ENCODE data around the gene DGCR6L.
A peak's percentile ranks its signal among the peaks of the same experiment; 100 is the strongest.
"Not testable (repeated sequence)": the region's sequence is repeated elsewhere in the genome, so short reads cannot be mapped to it uniquely, and the experiment has no call there.

The DGCR6L gene

GRCh38 chr22:20308806-20309650, 10.8 kb downstream of the DGCR6L start:
- peak; percentile 3 for DNase-seq

GRCh38 chr22:20307448-20308447, 12.1 kb downstream of the DGCR6L start:
- DNase-seq, result peak; percentile 2

GRCh38 chr22:20306646-20307447, 13.0 kb downstream of the DGCR6L start:
- not testable (repeated sequence) for DNase-seq

GRCh38 chr22:20305894-20306645, 13.8 kb downstream of the DGCR6L start:
- DNase-seq, result no peak

GRCh38 chr22:20305230-20305893, 14.5 kb downstream of the DGCR6L start:
- not testable (repeated sequence) for DNase-seq

DNA sequence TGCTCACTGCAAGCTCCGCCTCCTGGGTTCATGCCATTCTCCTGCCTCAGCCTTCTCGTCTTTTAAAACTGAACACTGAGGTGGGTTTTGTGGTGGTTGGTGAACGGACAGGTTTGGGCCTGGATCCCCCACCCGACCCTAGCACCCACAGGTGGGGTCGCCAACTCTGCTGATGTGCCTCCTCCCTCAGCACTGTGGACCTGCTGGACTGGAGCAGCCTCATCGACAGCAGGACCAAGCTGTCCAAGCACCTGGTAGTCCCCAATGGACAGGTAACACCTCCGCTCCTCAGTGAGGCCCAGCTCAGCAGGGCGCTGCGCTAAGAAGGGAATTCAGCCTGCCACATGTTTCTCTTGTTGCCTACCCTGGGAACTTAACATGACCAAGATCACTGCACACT, 15.2 kb downstream of the DGCR6L start:
- no peak for DNase-seq

DNA sequence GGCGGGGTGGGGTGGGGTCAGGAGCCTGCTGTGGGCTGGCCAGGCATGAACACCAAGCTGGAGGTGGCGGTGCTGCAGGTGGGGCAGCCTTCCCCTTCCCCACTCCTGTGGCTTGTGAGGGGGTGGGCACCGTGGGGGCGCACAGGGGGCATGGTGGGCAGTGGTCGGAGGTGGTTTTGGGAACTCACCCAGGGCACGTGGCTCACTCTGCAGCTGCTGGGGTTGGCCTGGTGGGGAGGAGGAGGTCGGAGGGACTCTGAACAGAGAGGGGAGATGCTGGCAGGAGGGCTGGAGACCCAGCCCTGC, 16.7 kb downstream of the DGCR6L start:
- not testable (repeated sequence) for DNase-seq

- DNase-seq, result no peak
These were observed 17.2 kb downstream of the DGCR6L start for GRCh38 chr22:20302438-20303228.

DNA sequence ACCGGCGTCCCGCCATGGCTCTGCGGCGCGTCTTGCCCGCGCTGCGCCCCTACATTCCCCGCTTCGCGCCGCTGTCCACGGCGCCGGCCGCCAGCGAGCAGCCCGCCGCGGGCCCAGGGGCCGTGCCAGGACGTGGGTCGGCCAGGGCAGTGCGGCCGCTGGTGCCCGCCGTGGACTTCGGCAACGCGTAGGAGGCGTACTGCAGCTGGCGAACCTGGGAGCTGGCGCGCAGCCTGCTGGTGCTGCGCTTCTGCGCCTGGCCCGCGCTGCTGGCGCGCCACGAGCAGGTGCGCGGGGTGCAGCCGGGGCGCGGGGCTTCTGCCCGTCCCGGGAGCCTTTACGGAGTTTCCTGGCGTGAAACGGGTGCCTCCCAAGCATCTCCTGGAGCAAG, 20.1 kb downstream of the DGCR6L start:
- no peak for DNase-seq

DNA sequence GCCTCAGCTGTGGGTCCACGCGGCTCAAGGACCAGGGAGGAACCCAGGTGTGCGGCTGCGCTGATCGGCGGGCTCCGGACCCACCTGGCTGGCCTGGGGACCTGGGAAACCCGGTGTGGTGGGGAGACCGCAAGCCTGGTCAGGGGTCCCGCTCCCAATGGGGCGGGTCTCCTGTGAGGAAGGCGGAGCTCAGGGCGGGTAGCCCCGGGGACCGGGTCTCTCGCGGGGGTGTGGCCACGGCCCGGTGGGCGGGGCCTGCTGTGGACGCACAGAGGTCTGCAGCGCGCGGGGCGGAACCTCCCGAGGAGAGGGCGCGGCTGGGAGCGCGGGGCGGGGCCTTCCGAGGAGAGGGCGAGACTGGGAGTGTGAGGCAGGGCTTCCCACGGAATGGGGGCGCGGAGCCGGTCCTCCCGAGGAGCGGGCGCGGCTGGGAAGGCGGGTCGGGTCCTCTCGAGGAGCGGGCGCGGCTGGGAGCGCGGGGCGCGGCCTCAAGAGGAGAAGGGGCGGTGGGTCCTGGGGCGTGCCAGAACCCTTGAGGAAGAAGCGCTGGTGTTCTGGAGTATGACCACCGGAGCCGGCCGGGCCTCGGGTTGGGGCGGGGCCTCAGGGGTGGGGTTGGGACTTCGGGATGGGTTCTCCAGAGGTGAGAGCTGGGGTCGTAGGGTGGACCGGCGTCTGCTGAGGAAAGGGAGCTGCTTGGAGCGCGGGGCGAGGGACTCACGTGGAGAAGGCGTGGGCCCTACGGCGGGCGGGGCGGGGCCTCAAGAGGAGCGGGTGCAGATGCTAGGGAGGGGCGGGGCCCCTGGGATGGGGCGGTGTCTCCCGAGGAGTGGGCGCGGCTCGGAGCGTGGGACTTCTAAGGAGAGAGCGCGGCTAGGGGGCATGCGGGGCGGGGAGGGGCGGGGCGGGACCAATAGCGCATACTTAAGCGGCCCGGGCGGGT, 20.8 kb downstream of the DGCR6L start:
- DNase-seq, result peak; percentile 95

- no peak for DNase-seq
These were observed 21.6 kb downstream of the DGCR6L start for GRCh38 chr22:20298110-20298802.

- DNase-seq, result no peak
These were observed 22.3 kb downstream of the DGCR6L start for GRCh38 chr22:20297414-20298109.

- no peak for DNase-seq
These were observed 23.3 kb downstream of the DGCR6L start for GRCh38 chr22:20296598-20296997.

GRCh38 chr22:20295262-20296064, 24.4 kb downstream of the DGCR6L start:
- DNase-seq, result no peak

- no peak for DNase-seq
These were observed 27.1 kb downstream of the DGCR6L start for GRCh38 chr22:20292673-20293232.

DNA sequence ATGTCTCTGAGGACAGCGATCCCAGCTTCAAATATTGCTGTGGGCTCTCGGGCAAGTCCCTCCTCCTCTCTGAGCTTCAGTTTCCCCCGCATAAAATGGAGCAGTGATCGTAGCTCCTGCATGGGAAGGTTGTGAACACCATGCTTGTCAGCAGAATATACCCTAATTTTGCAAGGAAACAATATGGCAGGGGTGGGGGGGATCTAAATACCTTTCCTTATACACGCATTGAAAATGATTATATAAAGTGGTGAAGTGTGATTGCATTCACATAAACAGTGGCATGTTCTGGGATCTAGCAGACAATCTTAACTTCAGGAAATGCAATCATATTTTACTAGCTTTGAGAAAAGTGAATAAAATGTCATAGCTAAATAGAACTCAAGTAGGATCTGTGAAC, 27.8 kb downstream of the DGCR6L start:
- no peak for DNase-seq

DNA sequence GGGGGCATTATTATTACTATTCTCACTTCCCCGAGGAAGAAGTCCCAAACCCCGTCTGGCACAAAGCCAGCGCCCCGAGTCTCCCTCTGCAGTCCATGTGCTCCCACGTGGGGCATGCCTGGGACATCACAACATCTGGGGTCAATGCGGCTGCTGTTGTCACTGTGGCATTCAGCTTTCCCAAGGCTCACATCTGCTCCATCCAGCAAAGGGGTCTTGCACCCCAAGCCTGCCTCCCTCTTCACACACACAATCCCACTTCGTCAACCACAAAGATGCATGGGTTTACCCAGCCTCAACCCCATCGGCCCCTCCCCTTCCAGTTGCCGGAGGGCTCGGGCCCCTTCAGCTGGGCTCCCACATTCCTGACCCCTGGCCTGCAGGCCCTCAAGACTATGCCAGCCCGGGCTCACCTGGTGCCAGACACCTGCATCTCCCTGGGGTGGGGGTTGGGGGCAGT, 28.2 kb downstream of the DGCR6L start:
- DNase-seq, result no peak

All from activated naive CD4-positive, alpha-beta T cell treated with anti-CD3 and anti-CD28 coated beads, Interleukin-2, amount 50 U/mL, for 16 hours (primary cell).